B cell (primary cell): Measurements from ENCODE around the gene CRTAC1. TPM values are rescaled to one million over a fixed set of nuclear protein-coding genes. Genes with fewer than 3 reads are reported as not detected.

ENCODE experiments used
- ATAC-seq: fragments of 200-7000 bp; cut with Tn5 transposase; one replicate; pipeline ENCODE4 v1.10.0; 2021; ENCODE audit warnings: low read depth, mild to moderate bottlenecking, moderate number of reproducible peaks, moderate library complexity
- CTCF ChIA-PET: fragments of 350-600 bp; sonication (Branson Sonifier 250); formaldehyde crosslinking; loops from one replicate; lab custom pipeline; 2021; ENCODE audit warnings: antibody characterized with exemption, inconsistent platforms; lab: Charles Lee
- POLR2A ChIA-PET: fragments of 350-600 bp; sonication (Branson Sonifier 250); formaldehyde crosslinking; loops from one replicate; lab custom pipeline; 2021; ENCODE audit warnings: antibody characterized with exemption; lab: Charles Lee
- DNase-seq: peaks from one replicate; pipeline ENCODE4 v3.0.0; 2013
- H2AFZ ChIP-seq: 2 replicates; pipeline ENCODE4 v1.6.1; 2012; ENCODE audit warnings: mild to moderate bottlenecking, low read depth, low read length; ENCODE audit not compliant: insufficient read depth, poor library complexity, severe bottlenecking
- H3K27ac ChIP-seq, 2 donors: 1 replicate in 1 of 2; 2 replicates in 1 of 2; pipeline ENCODE4 v1.5.1; 2012 to 2013; ENCODE audit warnings: low read length in 2 of 2, mild to moderate bottlenecking in 2 of 2, moderate library complexity in 1 of 2
- H3K27me3 ChIP-seq, 4 experiments: fragments of 200-600 bp in 1 of 4; sonication (generic) in 1 of 4; replicated peaks in 1 of 4; 1 replicate in 2 of 4; 2 replicates in 2 of 4; pipeline versions ENCODE4 v1.6.1 to v1.7.0; 2013 to 2016; ENCODE audit warnings: low read length in 3 of 4, mild to moderate bottlenecking in 2 of 4, mixed read lengths in 1 of 4, moderate library complexity in 1 of 4; ENCODE audit not compliant: insufficient read depth in 4 of 4, control insufficient read depth in 3 of 4; ENCODE audit errors: control extremely low read depth in 1 of 4
- H3K36me3 ChIP-seq, 2 experiments: replicated peaks in 1 of 2; 1 replicate in 1 of 2; 2 replicates in 1 of 2; pipeline versions ENCODE4 v1.6.1 to v1.7.1; 2013; ENCODE audit warnings: low read length in 1 of 2; ENCODE audit not compliant: insufficient read depth in 2 of 2, control insufficient read depth in 1 of 2; ENCODE audit errors: control extremely low read depth in 1 of 2, extremely low read depth in 1 of 2
- H3K4me1 ChIP-seq, 2 donors: fragments of 200-600 bp in 1 of 2; sonication (generic) in 1 of 2; 1 replicate in 1 of 2; 2 replicates in 1 of 2; pipeline versions ENCODE4 v1.5.1 to v1.6.1; 2013 to 2017; ENCODE audit warnings: low read length in 2 of 2; ENCODE audit not compliant: control insufficient read depth in 2 of 2, insufficient read depth in 2 of 2
- H3K4me2 ChIP-seq: replicated peaks from 2 replicates; pipeline ENCODE3; 2012; ENCODE audit warnings: mild to moderate bottlenecking, low read depth, low read length; ENCODE audit not compliant: poor library complexity, severe bottlenecking
- H3K4me3 ChIP-seq, 5 experiments: fragments of 200-600 bp in 1 of 5; sonication (generic) in 1 of 5; 1 replicate in 3 of 5; 2 replicates in 2 of 5; pipeline versions ENCODE4 v1.5.1 to v1.7.0; 2011 to 2016; ENCODE audit warnings: low read length in 4 of 5, mild to moderate bottlenecking in 4 of 5, low read depth in 2 of 5, control low read depth in 1 of 5, moderate library complexity in 1 of 5; ENCODE audit not compliant: insufficient read depth in 1 of 5; ENCODE audit errors: control extremely low read depth in 1 of 5, extremely low read depth in 1 of 5
- H3K79me2 ChIP-seq: fragments of 200-600 bp; sonication (generic); one replicate; pipeline ENCODE4 v1.6.0; 2016; ENCODE audit warnings: low read length; ENCODE audit not compliant: control insufficient read depth, insufficient read depth
- H3K9ac ChIP-seq: fragments of 200-600 bp; sonication (generic); 2 replicates; pipeline ENCODE4 v1.6.1; 2017; ENCODE audit warnings: mild to moderate bottlenecking, low read length, moderate library complexity
- H3K9me3 ChIP-seq, 3 donors: one replicate each; pipeline versions ENCODE4 v1.6.1 to v1.7.1; 2013; ENCODE audit warnings: low read length in 2 of 3; ENCODE audit not compliant: control insufficient read depth in 2 of 3, insufficient read depth in 1 of 3; ENCODE audit errors: control extremely low read depth in 1 of 3
- H4K20me1 ChIP-seq: 2 replicates; pipeline ENCODE4 v1.6.0; 2012; ENCODE audit warnings: mild to moderate bottlenecking, low read length; ENCODE audit not compliant: insufficient read depth, control insufficient read depth, poor library complexity, severe bottlenecking
- H3K27ac Mint-ChIP-seq: one replicate; pipeline ENCODE4 v1.8.0; 2021; ENCODE audit warnings: mixed read lengths
- H3K27me3 Mint-ChIP-seq: one replicate; pipeline ENCODE4 v1.8.0; 2021; ENCODE audit warnings: mixed read lengths
- H3K4me1 Mint-ChIP-seq: one replicate; pipeline ENCODE4 v1.8.0; 2021; ENCODE audit warnings: mixed read lengths
- H3K4me3 Mint-ChIP-seq: one replicate; pipeline ENCODE4 v1.8.0; 2021; ENCODE audit warnings: mixed read lengths
- H3K9me3 Mint-ChIP-seq: one replicate; pipeline ENCODE4 v1.8.0; 2022; ENCODE audit warnings: mixed read lengths; ENCODE audit not compliant: insufficient read depth
- CTCF ChIP-seq: fragments of 200-600 bp; IDR thresholded peaks from one replicate; pipeline ENCODE4 v1.8.0; 2022; ENCODE audit warnings: antibody characterized with exemption, mild to moderate bottlenecking
- EZH2 ChIP-seq: IDR thresholded peaks from 2 replicates; pipeline ENCODE4 v1.6.1; 2012; ENCODE audit warnings: borderline replicate concordance, low read depth, mild to moderate bottlenecking, moderate library complexity, low read length; ENCODE audit not compliant: insufficient read depth, poor library complexity, severe bottlenecking
- WGBS: methylation state at CpG from one replicate; pipeline ENCODE4 v1.1.5; 2013; ENCODE audit warnings: missing lambda C conversion rate; ENCODE audit not compliant: insufficient coverage; 5-methylcytosine and 5-hydroxymethylcytosine counted together
- intact Hi-C: fragments of 100-400 bp; cut with micrococcal nuclease; formaldehyde crosslinking; loops from one replicate; pipeline ENCODE4 v1.10.0; 2022
- polyA plus RNA-seq: library from polyadenylated mRNA; depleted of rRNA; stranded (reverse); fragments of >200 nt; gene quantifications from 2 replicates; pipeline ENCODE4 v1.2.3, GENCODE V29; 2012
- total RNA-seq, 2 donors: library from RNA; stranded (reverse); fragments of 120-200 nt in 1 of 2; gene quantifications; 1 replicate in 1 of 2; 2 replicates in 1 of 2; pipeline versions ENCODE4 v1.2.3 to v1.2.4, GENCODE V29; 2013 to 2022

The CRTAC1 gene
- total and polyA plus RNA-seq, 2 donors (not counting 1 experiment from before 2014, with no cell fraction given), result not detected

GRCh38 chr10:97921581-97922021, 108.8 kb downstream of the CRTAC1 start:
- Histone ChIP-seq H3K27me3 (peaks cover 0 to 5% (median 0%) of the 10 kb centered on the region in 4 experiments), H4K20me1 (no peaks in the 10 kb centered on the region), H3K4me2 (no peak overlapping the region), H3K4me1 (no peaks in the 10 kb centered on the region), H3K9me3 (no peaks in the 10 kb centered on the region), H3K79me2 (no peaks in the 10 kb centered on the region), H3K27ac (no peak overlapping the region), H3K36me3 (no peaks in the 10 kb centered on the region), H3K9ac (no peak overlapping the region), H2AFZ (no peak overlapping the region), H3K4me3 (no peak overlapping the region)
- H3K27me3 Mint-ChIP-seq, result peaks cover 59% of the 10 kb centered on the region
- intact Hi-C loops, result no loop called here
- 65% methylated on average over 2 of the region's 4 CpGs for WGBS
- no peaks in the 10 kb centered on the region for H3K4me1 Mint-ChIP-seq
- no peak overlapping the region for H3K4me3 Mint-ChIP-seq
- H3K9me3 Mint-ChIP-seq, result no peaks in the 10 kb centered on the region
- ATAC-seq (no peak), DNase-seq (no peak)
- TF ChIP-seq EZH2, result no peak
- TF ChIP-seq CTCF, result no peak
- CTCF ChIA-PET, result interaction anchor here (1.0 kb wide), 1 partner anchor 10 kb away, joined by 4 read pairs; no protein-coding TSS in a partner anchor
- no peak overlapping the region for H3K27ac Mint-ChIP-seq
- POLR2A ChIA-PET, result no interaction called here

GRCh38 chr10:97920865-97921264, 109.6 kb downstream of the CRTAC1 start:
- ChIA-PET POLR2A (no interaction called here), CTCF (interaction anchor here (0.9 kb wide), 1 partner anchor 10 kb away, joined by 3 read pairs; no protein-coding TSS in a partner anchor)
- Histone ChIP-seq H3K79me2 (no peaks in the 10 kb centered on the region), H3K9me3 (no peaks in the 10 kb centered on the region), H3K4me2 (no peak overlapping the region), H3K9ac (no peak overlapping the region), H3K36me3 (no peaks in the 10 kb centered on the region), H2AFZ (no peak overlapping the region), H3K4me1 (no peaks in the 10 kb centered on the region), H3K4me3 (no peak overlapping the region), H3K27ac (no peak overlapping the region), H4K20me1 (no peaks in the 10 kb centered on the region), H3K27me3 (peaks cover 0 to 5% (median 0%) of the 10 kb centered on the region in 4 experiments)
- Mint-ChIP-seq H3K27me3 (peaks cover 65% of the 10 kb centered on the region), H3K9me3 (no peaks in the 10 kb centered on the region), H3K27ac (no peak overlapping the region), H3K4me3 (no peak overlapping the region), H3K4me1 (no peaks in the 10 kb centered on the region)
- intact Hi-C loops, result no loop called here
- DNase-seq (no peak), ATAC-seq (no peak)
- WGBS, result 73% methylated on average over 4 of the region's 4 CpGs
- TF ChIP-seq CTCF (no peak), EZH2 (no peak)
